Neural cell (in vitro differentiated cells): Measurements from ENCODE around the gene HIVEP3.

ENCODE experiments used
- CTCF ChIP-seq: fragments of 450-650 bp; IDR thresholded peaks from 2 replicates; pipeline ENCODE4 v1.5.1; 2014; ENCODE audit warnings: antibody characterized with exemption, mild to moderate bottlenecking, moderate library complexity; ENCODE audit not compliant: poor library complexity, severe bottlenecking
- EZH2 ChIP-seq: fragments of 200-600, 300-800 bp; shearing (Covaris generic), sonication (generic); IDR thresholded peaks from 2 replicates; pipeline ENCODE4 v1.6.1; 2014; ENCODE audit warnings: antibody characterized with exemption, low read length, borderline replicate concordance, mild to moderate bottlenecking; ENCODE audit not compliant: insufficient read depth, poor library complexity, severe bottlenecking
- MXI1 ChIP-seq: fragments of 450-650 bp; conservative IDR thresholded peaks from 2 replicates; pipeline ENCODE4 v1.6.1; 2014; ENCODE audit warnings: antibody characterized with exemption, mild to moderate bottlenecking; ENCODE audit not compliant: poor library complexity, severe bottlenecking
- POLR2AphosphoS5 ChIP-seq: IDR thresholded peaks from 2 replicates; pipeline ENCODE4 v1.6.1; 2012
- REST ChIP-seq: IDR thresholded peaks from 2 replicates; pipeline ENCODE4 v1.6.1; 2012; ENCODE audit warnings: borderline replicate concordance
- SMC3 ChIP-seq: fragments of 450-650 bp; conservative IDR thresholded peaks from 2 replicates; pipeline ENCODE4 v1.6.1; 2014; ENCODE audit warnings: antibody characterized with exemption, mild to moderate bottlenecking, moderate library complexity; ENCODE audit not compliant: poor library complexity

GRCh38 chr1:41538741-41539417, 379.8 kb downstream of the HIVEP3 start:
- TF ChIP-seq POLR2AphosphoS5 (no peak), EZH2 (no peak), CTCF (no peak), REST (no peak), MXI1 (no peak), SMC3 (no peak)
